LHCN-M2 (cell line): Measurements from ENCODE around the gene S100A4. TPM values are rescaled to one million over a fixed set of nuclear protein-coding genes. Genes with fewer than 3 reads are reported as not detected.
A peak's percentile ranks its signal among the peaks of the same experiment; 100 is the strongest.
"Not testable (repeated sequence)": the region's sequence is repeated elsewhere in the genome, so short reads cannot be mapped to it uniquely, and the experiment has no call there.

Experiments used
- DNase-seq: peaks from one replicate; pipeline ENCODE4 v3.0.0-alpha.2; 2012; ENCODE audit warnings: low read depth
- total RNA-seq: library from RNA; depleted of rRNA; stranded (reverse); fragments of >200 nt; gene quantifications from 2 replicates; pipeline ENCODE4 v1.2.3, GENCODE V29; 2014

S100A4 gene
- total RNA-seq, 1 experiment from 2014 or later = 837 TPM

DNA sequence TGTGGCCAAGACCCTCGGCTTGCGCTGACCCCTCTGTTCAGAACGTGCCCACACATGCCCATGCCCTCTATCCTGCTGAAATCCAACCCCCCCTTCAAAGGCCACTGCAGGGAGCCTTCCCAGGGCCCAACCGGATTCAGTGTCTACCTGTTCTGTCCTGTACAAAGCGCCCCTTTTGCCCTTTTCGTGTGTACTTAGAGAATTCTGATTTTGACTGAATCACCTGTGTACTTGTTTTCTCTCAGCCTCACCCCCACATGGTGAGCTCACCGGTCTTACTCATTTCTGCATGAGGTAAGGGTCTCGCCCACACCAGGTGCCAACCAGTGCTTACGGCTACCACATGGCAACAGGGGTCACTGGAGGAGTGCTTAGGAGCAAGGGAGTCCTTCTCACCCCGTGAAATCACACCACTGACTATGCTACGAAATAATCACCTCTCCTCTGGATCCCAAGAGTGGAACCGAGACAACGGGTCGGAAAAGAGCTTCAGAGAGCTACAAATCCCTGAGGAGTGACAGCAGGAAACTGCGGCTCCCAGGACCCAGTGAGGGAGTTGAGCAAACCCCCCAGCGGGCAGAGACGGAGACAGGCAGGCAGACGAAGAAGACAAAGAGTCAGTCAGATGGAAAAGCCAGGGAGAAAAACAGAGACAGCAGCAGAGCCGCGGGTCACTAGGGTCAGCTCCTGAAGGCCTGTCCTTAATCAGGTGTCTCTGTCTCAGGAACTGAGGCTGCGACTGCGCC, 22.2 kb upstream of the S100A4 start:
- peak; percentile 80 for DNase-seq

- peak; percentile 99 for DNase-seq
Measured at GRCh38 chr1:153566414-153567371, 21.1 kb upstream of the S100A4 start.

DNA sequence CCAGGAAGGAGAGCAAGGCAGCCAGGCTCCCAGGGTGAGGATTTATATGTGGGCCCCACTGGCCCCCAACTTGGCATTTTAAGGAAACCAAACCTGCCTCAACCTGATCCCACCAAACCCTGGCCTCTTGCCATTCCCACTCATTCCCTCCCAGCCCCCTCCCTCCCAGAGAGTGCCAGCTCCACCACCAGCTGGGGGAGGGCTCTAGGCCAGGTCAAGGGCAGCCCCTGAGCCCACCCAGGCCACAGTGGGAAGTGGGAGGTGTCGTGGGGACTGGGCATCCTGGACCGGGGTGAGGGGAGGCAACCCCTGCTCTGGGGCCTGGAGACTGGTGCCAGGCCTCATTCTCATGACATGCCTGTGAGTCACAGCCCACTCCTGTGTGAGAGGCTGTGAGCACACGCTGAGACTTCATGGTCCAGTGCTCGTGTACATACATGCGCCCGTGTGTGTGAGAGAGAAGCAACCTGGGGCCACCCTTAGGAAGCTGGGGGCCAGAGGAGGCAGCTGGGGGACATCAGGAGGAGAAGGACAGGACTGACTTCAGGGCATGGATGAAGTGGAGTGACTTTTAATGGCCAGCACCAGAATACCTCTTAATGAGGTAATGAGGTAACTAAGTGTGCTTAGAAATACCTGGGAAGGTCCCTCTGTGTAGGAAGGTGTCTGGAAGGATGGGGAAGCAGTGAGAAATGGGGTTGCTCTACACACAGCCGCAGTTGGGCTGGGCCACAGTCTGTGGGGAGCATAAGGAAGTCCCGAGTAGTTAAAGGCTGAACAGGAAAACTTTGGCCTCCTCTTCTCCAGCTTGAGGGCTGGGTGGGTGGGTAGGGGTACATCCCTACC, 20.1 kb upstream of the S100A4 start, which contains the start of gene S100A2:
TSS of gene S100A2 (minus strand) at position 316 of the 846 bp plus-strand sequence. CDS start 1,967 bp downstream, outside the sequence.
- DNase-seq = peak; percentile 97

DNA sequence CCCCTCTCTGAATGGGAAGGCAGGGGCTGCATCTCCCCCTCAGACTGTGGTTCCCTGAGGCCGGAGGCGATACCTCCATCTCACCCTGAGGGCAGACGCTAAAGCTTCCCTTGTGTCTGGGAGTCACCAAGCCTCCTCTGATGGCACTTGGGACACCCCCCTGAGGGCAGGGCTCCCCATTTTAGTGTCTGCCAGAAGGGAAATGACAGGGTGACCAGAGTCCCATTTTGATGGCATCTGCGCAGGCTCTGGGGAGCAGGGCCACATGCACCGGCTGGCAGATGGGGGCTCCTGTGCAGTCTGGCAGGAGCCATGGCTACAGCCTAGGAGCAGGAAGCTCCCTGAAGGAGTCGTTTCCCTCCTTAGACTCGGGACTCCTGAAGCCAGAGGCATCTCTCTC, 18.4 kb upstream of the S100A4 start:
- no peak for DNase-seq

GRCh38 chr1:153563483-153563901, 17.9 kb upstream of the S100A4 start:
- no peak for DNase-seq

DNA sequence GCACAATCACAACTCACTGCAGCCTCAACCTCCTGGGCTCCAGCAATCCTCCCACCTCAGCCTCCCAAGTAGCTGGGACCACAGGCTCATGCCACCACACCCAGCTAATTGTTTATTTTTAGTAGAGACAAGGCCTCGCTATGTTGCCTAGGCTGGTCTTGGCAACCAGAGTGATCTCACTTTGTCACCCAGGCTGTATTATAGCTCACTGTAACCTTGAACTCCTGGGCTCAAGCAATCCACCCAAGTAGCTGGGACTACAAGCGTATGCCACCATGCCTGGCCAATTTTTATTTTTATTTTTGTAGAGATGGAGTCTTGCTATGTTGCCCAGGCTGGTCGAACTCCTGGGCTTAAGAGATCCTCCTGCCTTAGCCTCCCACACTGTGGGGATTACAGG, 16.4 kb upstream of the S100A4 start:
- not testable (repeated sequence) for DNase-seq

DNA sequence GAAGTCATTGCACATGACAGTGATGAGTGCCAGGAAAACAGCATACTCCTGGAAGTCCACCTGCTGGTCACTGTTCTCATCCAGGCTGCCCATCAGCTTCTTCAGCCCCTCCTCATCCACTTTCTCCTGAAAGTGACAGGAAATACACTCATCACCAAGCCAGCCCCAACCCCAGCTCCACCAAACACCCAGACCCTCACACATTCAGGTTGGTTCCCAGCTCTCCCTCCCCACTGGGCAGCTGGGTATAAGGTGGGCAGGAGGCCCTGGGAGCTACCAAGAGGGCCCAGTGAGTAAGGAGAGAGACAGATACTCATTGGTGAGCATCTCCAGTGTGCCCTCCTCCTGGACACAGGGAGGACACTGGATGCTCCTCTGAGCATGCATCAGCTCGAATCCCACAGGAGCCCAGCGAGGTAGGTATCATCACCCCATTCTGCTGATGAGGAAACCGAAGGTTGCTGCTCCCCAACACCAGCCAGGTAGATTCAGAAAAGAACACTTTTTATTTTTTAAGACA, 15.9 kb upstream of the S100A4 start:
- DNase-seq = no peak

DNA sequence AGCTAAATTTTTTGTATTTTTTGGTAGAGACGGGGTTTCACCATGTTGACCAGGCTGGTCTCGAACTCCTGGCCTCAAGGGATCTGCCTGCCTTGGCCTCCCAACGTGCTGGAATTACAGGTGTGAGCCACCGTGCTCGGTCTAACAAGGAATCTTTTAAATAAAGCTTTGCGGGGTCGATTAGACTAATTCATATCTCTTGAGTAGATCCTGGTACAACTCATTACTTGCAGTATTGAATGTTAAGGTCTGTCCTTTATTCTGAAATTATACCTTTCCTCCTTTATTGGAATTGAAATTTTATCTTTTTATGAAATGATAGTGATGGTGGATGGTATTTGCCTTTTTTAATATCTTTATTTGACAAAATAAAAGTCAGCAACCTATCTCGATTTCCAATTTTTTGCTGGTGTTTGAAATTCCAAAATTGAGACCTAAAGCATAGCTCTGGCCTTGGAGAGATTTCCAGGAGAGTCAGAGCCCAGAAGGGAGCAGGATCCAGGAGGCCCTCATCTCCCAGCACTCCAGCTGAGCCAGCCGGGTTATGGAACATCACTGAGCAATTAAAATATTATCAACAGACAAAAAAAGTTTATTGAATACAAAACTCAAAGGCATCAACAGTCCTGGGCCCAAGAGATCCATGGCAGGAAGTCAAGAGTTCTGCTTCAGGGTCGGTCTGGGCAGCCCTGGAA, 15.3 kb upstream of the S100A4 start:
- DNase-seq = no peak

- no peak for DNase-seq
Measured at GRCh38 chr1:153560241-153560640, 14.6 kb upstream of the S100A4 start.

DNA sequence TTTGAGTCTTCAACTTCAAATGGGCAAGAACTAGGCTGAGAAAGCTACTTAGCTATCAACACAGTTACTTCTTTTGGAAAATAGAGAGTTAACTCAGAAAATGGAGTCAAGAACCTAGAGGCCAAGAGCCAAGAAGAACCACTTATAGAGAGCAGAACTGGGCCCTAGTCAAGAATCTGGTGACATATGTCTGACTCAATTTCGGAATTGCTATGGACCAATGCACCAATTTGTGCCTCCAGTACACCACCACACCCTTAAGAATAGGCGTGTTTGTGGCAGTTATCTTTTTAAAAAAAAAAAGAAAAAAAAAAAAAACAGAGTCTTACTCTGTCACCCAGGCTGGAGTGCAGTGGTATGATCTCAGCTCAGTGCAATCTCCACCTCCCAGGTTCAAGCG, 12.3 kb upstream of the S100A4 start:
- no peak for DNase-seq

DNA sequence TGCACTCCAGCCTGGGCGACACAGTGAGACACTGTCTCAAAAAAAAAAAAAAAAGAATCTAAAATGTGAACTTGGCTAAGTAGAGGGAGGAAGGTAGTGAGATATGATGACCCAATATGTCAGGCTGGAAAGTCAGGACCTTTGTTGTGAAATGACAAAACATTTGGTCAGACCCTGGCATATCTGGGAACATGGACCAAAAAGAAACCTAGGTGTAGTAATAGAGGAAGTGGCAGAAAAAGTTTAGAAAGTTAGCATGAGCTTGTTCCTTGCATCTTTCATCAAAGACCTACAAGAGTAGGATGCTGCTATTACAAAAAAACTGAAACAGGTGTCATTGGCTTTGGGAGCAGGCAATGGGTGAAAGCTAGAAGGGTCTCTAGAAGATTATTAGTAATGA, 10.7 kb upstream of the S100A4 start:
- DNase-seq = no peak

GRCh38 chr1:153553830-153554541, 8.4 kb upstream of the S100A4 start:
- no peak for DNase-seq

- no peak for DNase-seq
Measured at GRCh38 chr1:153553096-153553495, 7.5 kb upstream of the S100A4 start.

GRCh38 chr1:153552335-153552734, 6.7 kb upstream of the S100A4 start:
- no peak for DNase-seq

DNA sequence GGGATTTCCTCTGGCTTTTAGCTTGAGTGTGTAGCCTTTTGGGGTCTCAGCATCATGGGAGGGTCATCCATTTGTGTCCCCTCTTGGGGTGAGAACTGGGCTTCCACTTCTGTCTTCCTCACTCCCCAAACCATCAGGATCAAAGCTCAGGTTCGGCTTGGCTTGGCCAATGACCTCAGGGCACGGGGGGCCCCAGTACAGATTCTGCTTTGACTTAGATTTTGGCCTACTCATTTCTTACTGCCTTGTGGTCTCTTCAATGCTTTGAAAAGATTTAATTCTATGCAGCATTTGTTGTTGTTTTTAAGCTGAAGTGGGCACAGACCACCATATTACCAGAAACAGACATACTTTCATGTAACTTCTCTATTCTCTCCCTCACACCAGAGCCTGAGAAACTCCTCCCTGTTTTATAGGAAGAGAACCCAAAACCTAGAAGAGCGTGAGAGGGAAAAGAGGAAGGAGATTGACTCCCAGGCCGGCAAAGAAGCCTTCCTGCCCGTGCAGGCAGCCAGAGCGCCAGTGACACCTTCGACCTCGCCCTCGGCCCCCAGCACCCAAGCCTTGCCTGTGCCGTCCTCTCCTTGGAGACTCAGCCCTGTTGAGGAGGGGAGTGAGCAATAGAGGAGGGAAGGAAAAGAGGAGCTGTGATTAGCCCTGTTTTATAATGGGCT, 5.4 kb upstream of the S100A4 start:
- no peak for DNase-seq

- DNase-seq = no peak
Measured at GRCh38 chr1:153550398-153550758, 4.8 kb upstream of the S100A4 start.

DNA sequence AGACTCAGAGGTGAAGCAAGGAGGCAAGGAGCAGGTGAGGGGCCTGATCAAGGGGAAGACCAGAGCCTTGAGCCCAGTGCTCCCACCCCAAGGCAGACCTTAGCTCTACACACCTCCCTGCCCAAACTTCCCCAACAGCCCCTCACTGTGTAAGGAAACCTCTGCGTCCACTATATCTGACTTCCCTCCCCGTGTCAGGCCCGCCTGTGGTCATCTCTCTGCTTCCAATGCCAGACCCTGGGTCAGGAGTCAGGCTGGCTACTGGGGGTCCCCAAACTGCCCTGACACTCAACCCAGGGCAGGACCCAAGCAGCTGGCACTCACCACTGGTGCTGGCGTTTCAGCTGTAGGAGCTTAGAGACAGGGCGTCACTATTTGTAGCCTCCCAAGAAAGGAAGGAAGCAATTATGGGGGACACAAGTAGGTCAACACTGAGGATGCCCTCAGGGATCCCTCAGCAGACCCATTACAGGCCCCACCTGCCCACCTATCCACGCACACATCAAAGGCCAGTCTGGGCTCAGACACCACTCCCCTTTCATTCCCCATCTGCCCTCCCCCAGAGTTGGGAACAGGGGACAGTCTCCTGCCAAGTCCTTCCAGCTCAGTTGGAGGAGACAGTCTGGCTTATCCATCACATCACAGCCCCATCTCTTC, 4.3 kb upstream of the S100A4 start:
- no peak for DNase-seq

- peak; percentile 97 for DNase-seq
Measured at GRCh38 chr1:153548722-153549688, 3.4 kb upstream of the S100A4 start, which contains the start of gene S100A3. Gene S100A3 (minus strand): TSS chr1:153549258. CDS start chr1:153548485, 773 bp downstream.
